Neural progenitor cell (in vitro differentiated cells): ENCODE measurements around the gene TK1. TPM values are rescaled to one million over a fixed set of nuclear protein-coding genes. Genes with fewer than 3 reads are reported as not detected.

Source experiments
- DNase-seq: peaks from one replicate; pipeline ENCODE4 v3.0.0-alpha.2; 2016; ENCODE audit warnings: low spot score
- H2AFZ ChIP-seq: fragments of 200-600 bp; sonication (generic); replicated peaks from 2 replicates; pipeline ENCODE4 v1.6.1; 2016; ENCODE audit warnings: antibody characterized with exemption
- H3F3A ChIP-seq: fragments of 200-600 bp; sonication (generic); 2 replicates; pipeline ENCODE4 v1.6.1; 2016; ENCODE audit warnings: antibody characterized with exemption, low read depth
- H3K27ac ChIP-seq: fragments of 200-600 bp; sonication (generic); 2 replicates; pipeline ENCODE4 v1.5.1; 2016; ENCODE audit warnings: mild to moderate bottlenecking
- H3K27me3 ChIP-seq: fragments of 200-600 bp; sonication (generic); 2 replicates; pipeline ENCODE4 v1.6.1; 2016; ENCODE audit warnings: mild to moderate bottlenecking, moderate library complexity
- H3K36me3 ChIP-seq: fragments of 200-600 bp; sonication (generic); 2 replicates; pipeline ENCODE4 v1.5.1; 2016
- H3K4me1 ChIP-seq: fragments of 200-600 bp; sonication (generic); 2 replicates; pipeline ENCODE4 v1.6.1; 2016; ENCODE audit warnings: mixed run types
- H3K4me2 ChIP-seq: fragments of 200-600 bp; sonication (generic); 2 replicates; pipeline ENCODE4 v1.6.1; 2016
- H3K4me3 ChIP-seq: fragments of 200-600 bp; sonication (generic); 2 replicates; pipeline ENCODE4 v1.5.1; 2016
- H3K79me2 ChIP-seq: fragments of 200-600 bp; sonication (generic); 2 replicates; pipeline ENCODE4 v1.6.1; 2016; ENCODE audit warnings: low read depth
- H3K9ac ChIP-seq: fragments of 200-600 bp; sonication (generic); 2 replicates; pipeline ENCODE4 v1.6.1; 2016
- H3K9me3 ChIP-seq: fragments of 200-600 bp; sonication (generic); 2 replicates; pipeline ENCODE4 v1.5.1; 2016; ENCODE audit warnings: low read depth
- H4K20me1 ChIP-seq: fragments of 200-600 bp; sonication (generic); 2 replicates; pipeline ENCODE4 v1.6.1; 2016; ENCODE audit warnings: low read depth
- H3K27ac Mint-ChIP-seq: 3 replicates; pipeline ENCODE4 v1.8.0; 2021; ENCODE audit warnings: mixed read lengths
- H3K27me3 Mint-ChIP-seq: 2 replicates; pipeline ENCODE4 v1.8.0; 2022; ENCODE audit warnings: low read depth, mild to moderate bottlenecking, inconsistent platforms, moderate library complexity, mixed read lengths; ENCODE audit not compliant: insufficient read depth
- H3K36me3 Mint-ChIP-seq: 3 replicates; pipeline ENCODE4 v1.8.0; 2021; ENCODE audit warnings: mixed read lengths
- H3K4me1 Mint-ChIP-seq: 3 replicates; pipeline ENCODE4 v1.8.0; 2021; ENCODE audit warnings: mixed read lengths
- H3K4me3 Mint-ChIP-seq: 3 replicates; pipeline ENCODE4 v1.8.0; 2021; ENCODE audit warnings: mild to moderate bottlenecking, moderate library complexity, mixed read lengths
- H3K9me3 Mint-ChIP-seq: 3 replicates; pipeline ENCODE4 v1.8.0; 2020; ENCODE audit warnings: mixed read lengths
- EZH2 ChIP-seq: fragments of 200-600 bp; sonication (generic); IDR thresholded peaks from 2 replicates; pipeline ENCODE4 v1.6.1; 2017; ENCODE audit warnings: antibody characterized with exemption, mild to moderate bottlenecking, moderate library complexity
- EZH2phosphoT487 ChIP-seq: fragments of 200-600 bp; sonication (generic); IDR thresholded peaks from 2 replicates; pipeline ENCODE4 v1.6.1; 2017; ENCODE audit warnings: antibody characterized with exemption
- total RNA-seq: library from RNA; depleted of rRNA; stranded (reverse); fragments of >200 nt; gene quantifications from 2 replicates; pipeline ENCODE4 v1.2.3, GENCODE V29; 2015; ENCODE audit warnings: low replicate concordance
- TF ChIP-seq, protein P1 (sequence below): fragments of 200-600 bp; sonication (generic); IDR thresholded peaks from 2 replicates; pipeline ENCODE4 v1.5.1; 2017; ENCODE audit warnings: antibody characterized with exemption, mild to moderate bottlenecking

Gene TK1
- total RNA-seq, 1 donor from 2014 or later = 27.3 TPM

- H3K79me2 ChIP-seq = peaks cover 85% of the 10 kb centered on the region
- Mint-ChIP-seq H3K4me3 (peak overlapping the region; percentile 88), H3K9me3 (no peaks in the 10 kb centered on the region), H3K4me1 (peaks cover 34% of the 10 kb centered on the region), H3K36me3 (peaks cover 23% of the 10 kb centered on the region), H3K27me3 (peaks cover 10% of the 10 kb centered on the region), H3K27ac (peak overlapping the region; percentile 60)
- H3K36me3 ChIP-seq = no peaks in the 10 kb centered on the region
- H3K4me3 ChIP-seq = peak overlapping the region; percentile 70
- no peaks in the 10 kb centered on the region for H3K27me3 ChIP-seq
- no peaks in the 10 kb centered on the region for H3F3A ChIP-seq
- H3K27ac ChIP-seq = no peak overlapping the region
- TF ChIP-seq, protein P1, sequence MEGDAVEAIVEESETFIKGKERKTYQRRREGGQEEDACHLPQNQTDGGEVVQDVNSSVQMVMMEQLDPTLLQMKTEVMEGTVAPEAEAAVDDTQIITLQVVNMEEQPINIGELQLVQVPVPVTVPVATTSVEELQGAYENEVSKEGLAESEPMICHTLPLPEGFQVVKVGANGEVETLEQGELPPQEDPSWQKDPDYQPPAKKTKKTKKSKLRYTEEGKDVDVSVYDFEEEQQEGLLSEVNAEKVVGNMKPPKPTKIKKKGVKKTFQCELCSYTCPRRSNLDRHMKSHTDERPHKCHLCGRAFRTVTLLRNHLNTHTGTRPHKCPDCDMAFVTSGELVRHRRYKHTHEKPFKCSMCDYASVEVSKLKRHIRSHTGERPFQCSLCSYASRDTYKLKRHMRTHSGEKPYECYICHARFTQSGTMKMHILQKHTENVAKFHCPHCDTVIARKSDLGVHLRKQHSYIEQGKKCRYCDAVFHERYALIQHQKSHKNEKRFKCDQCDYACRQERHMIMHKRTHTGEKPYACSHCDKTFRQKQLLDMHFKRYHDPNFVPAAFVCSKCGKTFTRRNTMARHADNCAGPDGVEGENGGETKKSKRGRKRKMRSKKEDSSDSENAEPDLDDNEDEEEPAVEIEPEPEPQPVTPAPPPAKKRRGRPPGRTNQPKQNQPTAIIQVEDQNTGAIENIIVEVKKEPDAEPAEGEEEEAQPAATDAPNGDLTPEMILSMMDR = no peak
- TF ChIP-seq EZH2 (no peak), EZH2phosphoT487 (no peak)
- H3K9ac ChIP-seq = peak overlapping the region; percentile 60
- peaks cover 40% of the 10 kb centered on the region for H4K20me1 ChIP-seq
- peak; percentile 42 for DNase-seq
- no peaks in the 10 kb centered on the region for H3K9me3 ChIP-seq
- H3K4me2 ChIP-seq = peak overlapping the region; percentile 97
- H3K4me1 ChIP-seq = peaks cover 27% of the 10 kb centered on the region
- no peak overlapping the region for H2AFZ ChIP-seq
These were observed 716 bp downstream of the TK1 start for GRCh38 chr17:78185981-78186691.

- TF ChIP-seq EZH2 (no peak), EZH2phosphoT487 (no peak)
- TF ChIP-seq, protein P1 = no peak
- H3K9ac ChIP-seq = peak overlapping the region; percentile 40
These were observed 2.0 kb downstream of the TK1 start for GRCh38 chr17:78184868-78185267.

DNA sequence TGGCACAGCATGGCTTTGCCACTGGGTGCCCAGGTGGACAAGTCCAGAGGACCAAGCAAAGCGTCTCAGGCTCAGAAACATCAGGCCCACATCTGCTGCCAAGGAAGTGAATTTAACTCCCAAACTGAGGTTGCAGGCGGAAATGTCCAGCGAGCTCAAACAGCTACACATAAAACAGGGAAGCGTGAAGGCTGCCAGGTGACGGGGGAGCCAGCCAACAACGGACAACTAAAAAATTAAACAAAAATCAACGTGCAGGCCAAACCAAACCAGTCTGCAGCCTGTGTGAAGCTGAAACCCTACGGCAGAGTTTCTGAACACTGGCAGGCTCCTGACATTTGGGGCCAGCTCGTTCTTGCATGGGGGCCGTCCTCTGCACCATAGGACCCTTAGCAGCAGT lies 2.5 kb downstream of the TK1 start:
- no peaks in the 10 kb centered on the region for H3K27me3 ChIP-seq
- TF ChIP-seq, protein P1 = no peak
- TF ChIP-seq EZH2phosphoT487 (no peak), EZH2 (no peak)
- no peak overlapping the region for H3K9ac ChIP-seq
- peaks cover 6% of the 10 kb centered on the region for H3K27me3 Mint-ChIP-seq
- no peak overlapping the region for H3K27ac Mint-ChIP-seq
- DNase-seq = no peak
- H3K9me3 Mint-ChIP-seq = no peaks in the 10 kb centered on the region
- peak overlapping the region; percentile 88 for H3K4me3 Mint-ChIP-seq
- H3K27ac ChIP-seq = no peak overlapping the region
- peaks cover 3% of the 10 kb centered on the region for H3K36me3 ChIP-seq
- peaks cover 40% of the 10 kb centered on the region for H4K20me1 ChIP-seq
- H3F3A ChIP-seq = no peaks in the 10 kb centered on the region
- H3K79me2 ChIP-seq = peaks cover 80% of the 10 kb centered on the region
- no peaks in the 10 kb centered on the region for H3K9me3 ChIP-seq
- H3K4me1 Mint-ChIP-seq = peaks cover 32% of the 10 kb centered on the region
- H3K4me1 ChIP-seq = peaks cover 27% of the 10 kb centered on the region
- H3K4me2 ChIP-seq = peak overlapping the region; percentile 97
- H3K36me3 Mint-ChIP-seq = peaks cover 28% of the 10 kb centered on the region
- no peak overlapping the region for H2AFZ ChIP-seq
- H3K4me3 ChIP-seq = no peak overlapping the region

More at GRCh38 chr17:78184868-78185267, 2.0 kb downstream of the TK1 start:
- Histone ChIP-seq H3K4me1 (peaks cover 27% of the 10 kb centered on the region), H3K27me3 (no peaks in the 10 kb centered on the region), H3F3A (no peaks in the 10 kb centered on the region), H3K9me3 (no peaks in the 10 kb centered on the region), H2AFZ (no peak overlapping the region), H3K36me3 (peaks cover 3% of the 10 kb centered on the region), H4K20me1 (peaks cover 40% of the 10 kb centered on the region), H3K4me2 (peak overlapping the region; percentile 97), H3K4me3 (peak overlapping the region; percentile 70), H3K27ac (no peak overlapping the region), H3K79me2 (peaks cover 86% of the 10 kb centered on the region)
- H3K4me3 Mint-ChIP-seq = peak overlapping the region; percentile 88
- peaks cover 32% of the 10 kb centered on the region for H3K4me1 Mint-ChIP-seq
- H3K27ac Mint-ChIP-seq = peak overlapping the region; percentile 40
- H3K9me3 Mint-ChIP-seq = no peaks in the 10 kb centered on the region
- no peak for DNase-seq
- H3K36me3 Mint-ChIP-seq = peaks cover 25% of the 10 kb centered on the region
- H3K27me3 Mint-ChIP-seq = peaks cover 6% of the 10 kb centered on the region
